Neural cell (in vitro differentiated cells): ENCODE measurements around the gene IFNGR1. TPM values are rescaled to one million over a fixed set of nuclear protein-coding genes. Genes with fewer than 3 reads are reported as not detected.

ENCODE experiments used
- H2AFZ ChIP-seq: fragments of 200-600, 300-800 bp; sonication (generic), shearing (Covaris generic); 2 replicates; pipeline ENCODE4 v1.6.0; 2014; ENCODE audit warnings: low read depth, mild to moderate bottlenecking, antibody characterized with exemption, low read length, moderate library complexity
- H3F3A ChIP-seq: fragments of 200-600 bp; shearing (Covaris generic); 2 replicates; pipeline ENCODE4 v1.6.1; 2016; ENCODE audit warnings: mild to moderate bottlenecking, moderate library complexity, mixed read lengths, antibody characterized with exemption, low read length; ENCODE audit not compliant: insufficient read depth, poor library complexity, severe bottlenecking
- H3K27ac ChIP-seq: fragments of 200-600, 300-800 bp; sonication (generic), shearing (Covaris generic); 2 replicates; pipeline ENCODE4 v1.5.1; 2014; ENCODE audit warnings: mild to moderate bottlenecking, low read length, moderate library complexity
- H3K27me3 ChIP-seq: fragments of 300-800, 200-600 bp; sonication (generic), shearing (Covaris generic); 2 replicates; pipeline ENCODE4 v1.6.0; 2014; ENCODE audit warnings: mild to moderate bottlenecking, low read depth, low read length, moderate library complexity; ENCODE audit not compliant: insufficient read depth
- H3K36me3 ChIP-seq: fragments of 300-800, 200-600 bp; sonication (generic), shearing (Covaris generic); 2 replicates; pipeline ENCODE4 v1.5.1; 2014; ENCODE audit warnings: mild to moderate bottlenecking, antibody characterized with exemption, low read length, moderate library complexity; ENCODE audit not compliant: insufficient read depth
- H3K4me2 ChIP-seq: fragments of 300-800, 200-600 bp; sonication (generic), shearing (Covaris generic); 2 replicates; pipeline ENCODE4 v1.6.0; 2014; ENCODE audit warnings: mild to moderate bottlenecking, low read length
- H3K4me3 ChIP-seq: fragments of 300-800, 200-600 bp; sonication (generic), shearing (Covaris generic); 2 replicates; pipeline ENCODE4 v1.5.1; 2014; ENCODE audit warnings: mild to moderate bottlenecking, low read length, moderate library complexity
- H3K79me2 ChIP-seq: fragments of 200-600 bp; shearing (Covaris generic); replicated peaks from 2 replicates; pipeline ENCODE4 v1.6.0; 2014; ENCODE audit warnings: mild to moderate bottlenecking, low read length, moderate library complexity; ENCODE audit not compliant: insufficient read depth
- H3K9ac ChIP-seq: fragments of 300-800, 200-600 bp; sonication (generic), shearing (Covaris generic); 2 replicates; pipeline ENCODE4 v1.6.1; 2016; ENCODE audit warnings: mild to moderate bottlenecking, low read length, mixed read lengths
- H3K9me2 ChIP-seq: fragments of 200-600 bp; shearing (Covaris generic); 2 replicates; pipeline ENCODE4 v1.6.1; 2016; ENCODE audit warnings: mild to moderate bottlenecking, low read length, mixed read lengths; ENCODE audit not compliant: insufficient read depth
- H3K9me3 ChIP-seq: fragments of 200-600, 300-800 bp; sonication (generic), shearing (Covaris generic); 2 replicates; pipeline ENCODE4 v1.6.1; 2016; ENCODE audit warnings: mild to moderate bottlenecking, mixed run types, low read length, moderate library complexity, mixed read lengths
- H4K20me1 ChIP-seq: fragments of 200-600 bp; shearing (Covaris generic); 2 replicates; pipeline ENCODE4 v1.6.1; 2016; ENCODE audit warnings: mild to moderate bottlenecking, mixed run types; ENCODE audit not compliant: insufficient read depth
- EP300 ChIP-seq: fragments of 450-650 bp; conservative IDR thresholded peaks from 2 replicates; pipeline ENCODE4 v1.6.1; 2014; ENCODE audit warnings: antibody characterized with exemption, mild to moderate bottlenecking, moderate library complexity; ENCODE audit not compliant: poor library complexity, severe bottlenecking
- EZH2 ChIP-seq: fragments of 200-600, 300-800 bp; shearing (Covaris generic), sonication (generic); IDR thresholded peaks from 2 replicates; pipeline ENCODE4 v1.6.1; 2014; ENCODE audit warnings: antibody characterized with exemption, low read length, borderline replicate concordance, mild to moderate bottlenecking; ENCODE audit not compliant: insufficient read depth, poor library complexity, severe bottlenecking
- MXI1 ChIP-seq: fragments of 450-650 bp; conservative IDR thresholded peaks from 2 replicates; pipeline ENCODE4 v1.6.1; 2014; ENCODE audit warnings: antibody characterized with exemption, mild to moderate bottlenecking; ENCODE audit not compliant: poor library complexity, severe bottlenecking
- POLR2AphosphoS5 ChIP-seq: IDR thresholded peaks from 2 replicates; pipeline ENCODE4 v1.6.1; 2012
- RAD21 ChIP-seq: fragments of 450-650 bp; conservative IDR thresholded peaks from 2 replicates; pipeline ENCODE4 v1.6.1; 2014; ENCODE audit warnings: antibody characterized with exemption, mild to moderate bottlenecking, moderate library complexity
- SMC3 ChIP-seq: fragments of 450-650 bp; conservative IDR thresholded peaks from 2 replicates; pipeline ENCODE4 v1.6.1; 2014; ENCODE audit warnings: antibody characterized with exemption, mild to moderate bottlenecking, moderate library complexity; ENCODE audit not compliant: poor library complexity
- TAF1 ChIP-seq: IDR thresholded peaks from 2 replicates; pipeline ENCODE4 v1.6.1; 2012; ENCODE audit warnings: low read depth
- polyA plus RNA-seq: library from polyadenylated mRNA; depleted of rRNA; stranded (reverse); fragments of >200 nt; gene quantifications from 2 replicates; pipeline ENCODE4 v1.2.3, GENCODE V29; 2014
- TF ChIP-seq, protein P1 (sequence below): IDR thresholded peaks from 2 replicates; pipeline ENCODE4 v1.6.1; 2012; ENCODE audit warnings: borderline replicate concordance
- TF ChIP-seq, protein P2 (sequence below): fragments of 450-650 bp; IDR thresholded peaks from 2 replicates; pipeline ENCODE4 v1.5.1; 2014; ENCODE audit warnings: antibody characterized with exemption, mild to moderate bottlenecking, moderate library complexity; ENCODE audit not compliant: poor library complexity, severe bottlenecking

Gene IFNGR1
- polyA plus RNA-seq, 1 donor from 2014 or later: 57.2 TPM

DNA sequence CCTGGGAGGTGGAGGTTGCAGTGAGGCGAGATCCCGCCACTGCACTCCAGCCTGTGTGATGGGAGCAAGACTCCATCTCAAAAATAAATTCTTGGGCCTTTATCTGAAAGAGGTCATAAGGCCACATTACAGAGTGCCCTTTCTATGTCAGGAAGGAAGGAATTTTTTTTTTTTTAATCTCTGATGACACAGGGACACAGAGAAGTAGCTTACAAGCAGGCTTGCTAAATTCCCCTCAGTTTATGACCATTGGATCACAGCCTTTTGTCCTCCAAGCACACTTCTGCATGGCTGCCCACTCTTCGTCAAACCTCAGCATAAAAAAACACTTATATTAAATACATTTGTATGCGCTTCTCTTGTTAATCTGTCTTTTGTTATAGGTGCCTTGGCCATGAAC is 7.5 kb upstream of the IFNGR1 start:
- no peak overlapping the region for H3K4me3 ChIP-seq
- no peak overlapping the region for H2AFZ ChIP-seq
- no peaks in the 10 kb centered on the region for H3K79me2 ChIP-seq
- no peaks in the 10 kb centered on the region for H3K27me3 ChIP-seq
- no peaks in the 10 kb centered on the region for H4K20me1 ChIP-seq
- no peak overlapping the region for H3K9ac ChIP-seq
- no peaks in the 10 kb centered on the region for H3K9me2 ChIP-seq
- no peaks in the 10 kb centered on the region for H3K9me3 ChIP-seq
- no peaks in the 10 kb centered on the region for H3F3A ChIP-seq
- no peaks in the 10 kb centered on the region for H3K36me3 ChIP-seq
- TF ChIP-seq EZH2 (no peak), RAD21 (no peak), SMC3 (no peak), EP300 (no peak), POLR2AphosphoS5 (no peak)
- TF ChIP-seq, protein P1, sequence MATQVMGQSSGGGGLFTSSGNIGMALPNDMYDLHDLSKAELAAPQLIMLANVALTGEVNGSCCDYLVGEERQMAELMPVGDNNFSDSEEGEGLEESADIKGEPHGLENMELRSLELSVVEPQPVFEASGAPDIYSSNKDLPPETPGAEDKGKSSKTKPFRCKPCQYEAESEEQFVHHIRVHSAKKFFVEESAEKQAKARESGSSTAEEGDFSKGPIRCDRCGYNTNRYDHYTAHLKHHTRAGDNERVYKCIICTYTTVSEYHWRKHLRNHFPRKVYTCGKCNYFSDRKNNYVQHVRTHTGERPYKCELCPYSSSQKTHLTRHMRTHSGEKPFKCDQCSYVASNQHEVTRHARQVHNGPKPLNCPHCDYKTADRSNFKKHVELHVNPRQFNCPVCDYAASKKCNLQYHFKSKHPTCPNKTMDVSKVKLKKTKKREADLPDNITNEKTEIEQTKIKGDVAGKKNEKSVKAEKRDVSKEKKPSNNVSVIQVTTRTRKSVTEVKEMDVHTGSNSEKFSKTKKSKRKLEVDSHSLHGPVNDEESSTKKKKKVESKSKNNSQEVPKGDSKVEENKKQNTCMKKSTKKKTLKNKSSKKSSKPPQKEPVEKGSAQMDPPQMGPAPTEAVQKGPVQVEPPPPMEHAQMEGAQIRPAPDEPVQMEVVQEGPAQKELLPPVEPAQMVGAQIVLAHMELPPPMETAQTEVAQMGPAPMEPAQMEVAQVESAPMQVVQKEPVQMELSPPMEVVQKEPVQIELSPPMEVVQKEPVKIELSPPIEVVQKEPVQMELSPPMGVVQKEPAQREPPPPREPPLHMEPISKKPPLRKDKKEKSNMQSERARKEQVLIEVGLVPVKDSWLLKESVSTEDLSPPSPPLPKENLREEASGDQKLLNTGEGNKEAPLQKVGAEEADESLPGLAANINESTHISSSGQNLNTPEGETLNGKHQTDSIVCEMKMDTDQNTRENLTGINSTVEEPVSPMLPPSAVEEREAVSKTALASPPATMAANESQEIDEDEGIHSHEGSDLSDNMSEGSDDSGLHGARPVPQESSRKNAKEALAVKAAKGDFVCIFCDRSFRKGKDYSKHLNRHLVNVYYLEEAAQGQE: no peak
- TF ChIP-seq, protein P2, sequence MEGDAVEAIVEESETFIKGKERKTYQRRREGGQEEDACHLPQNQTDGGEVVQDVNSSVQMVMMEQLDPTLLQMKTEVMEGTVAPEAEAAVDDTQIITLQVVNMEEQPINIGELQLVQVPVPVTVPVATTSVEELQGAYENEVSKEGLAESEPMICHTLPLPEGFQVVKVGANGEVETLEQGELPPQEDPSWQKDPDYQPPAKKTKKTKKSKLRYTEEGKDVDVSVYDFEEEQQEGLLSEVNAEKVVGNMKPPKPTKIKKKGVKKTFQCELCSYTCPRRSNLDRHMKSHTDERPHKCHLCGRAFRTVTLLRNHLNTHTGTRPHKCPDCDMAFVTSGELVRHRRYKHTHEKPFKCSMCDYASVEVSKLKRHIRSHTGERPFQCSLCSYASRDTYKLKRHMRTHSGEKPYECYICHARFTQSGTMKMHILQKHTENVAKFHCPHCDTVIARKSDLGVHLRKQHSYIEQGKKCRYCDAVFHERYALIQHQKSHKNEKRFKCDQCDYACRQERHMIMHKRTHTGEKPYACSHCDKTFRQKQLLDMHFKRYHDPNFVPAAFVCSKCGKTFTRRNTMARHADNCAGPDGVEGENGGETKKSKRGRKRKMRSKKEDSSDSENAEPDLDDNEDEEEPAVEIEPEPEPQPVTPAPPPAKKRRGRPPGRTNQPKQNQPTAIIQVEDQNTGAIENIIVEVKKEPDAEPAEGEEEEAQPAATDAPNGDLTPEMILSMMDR: no peak
- H3K27ac ChIP-seq: no peak overlapping the region
- no peak overlapping the region for H3K4me2 ChIP-seq

DNA sequence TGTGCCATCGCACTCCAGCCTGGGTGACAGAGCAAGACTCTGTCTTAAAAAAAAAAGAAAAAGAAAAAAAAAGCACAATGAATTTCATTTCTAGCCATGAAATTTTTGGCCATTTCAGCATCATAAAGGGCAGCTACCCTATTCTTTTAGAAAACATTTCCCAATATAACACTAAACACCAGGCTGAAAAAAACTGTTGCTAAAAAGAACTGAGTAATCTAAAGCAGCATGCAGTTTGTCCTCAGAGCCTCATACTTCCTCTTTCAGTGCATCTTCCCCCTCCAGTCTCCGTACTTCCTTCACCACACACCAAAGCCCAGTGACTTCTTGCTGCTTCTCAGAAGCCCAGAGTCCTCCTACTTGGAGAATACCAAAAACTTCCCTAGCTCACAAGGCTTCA is 5.6 kb upstream of the IFNGR1 start:
- Histone ChIP-seq H3K27ac (no peak overlapping the region), H3K9ac (no peak overlapping the region), H4K20me1 (no peaks in the 10 kb centered on the region), H3K4me2 (no peak overlapping the region), H3K79me2 (no peaks in the 10 kb centered on the region), H3K9me2 (no peaks in the 10 kb centered on the region), H3K36me3 (no peaks in the 10 kb centered on the region), H2AFZ (no peak overlapping the region), H3K27me3 (no peaks in the 10 kb centered on the region), H3K9me3 (no peaks in the 10 kb centered on the region), H3F3A (no peaks in the 10 kb centered on the region), H3K4me3 (no peak overlapping the region)
- TF ChIP-seq EP300 (no peak), POLR2AphosphoS5 (no peak), SMC3 (no peak), MXI1 (no peak), EZH2 (no peak), TAF1 (no peak), RAD21 (no peak)
- TF ChIP-seq, protein P1: no peak
